ENCODE results near the gene CIAPIN1. TPM values are rescaled to one million over a fixed set of nuclear protein-coding genes. Genes with fewer than 3 reads are reported as not detected.

Gene CIAPIN1
- total RNA-seq, 1 experiment from 2014 or later, result 99.9 TPM

GRCh38 chr16:57416084-57416483 lies 31.1 kb downstream of the CIAPIN1 start:
- ChIA-PET POLR2A (interaction anchor here (4.3 kb wide), 1 partner anchor 116 kb away, joined by 34 read pairs; no protein-coding TSS in a partner anchor), CTCF (interaction anchor here (0.6 to 9.6 kb wide), 34 partner anchors 10 to 374 kb away, joined by 3 to 211 read pairs (median 6); partner anchors contain the start of genes ARL2BP, CCL17, CIAPIN1 and COQ9)
- DNase-seq (ENCODE audit: unreplicated experiment), result no peak
- Mint-ChIP-seq H3K27ac (ENCODE audit: low read depth, unreplicated experiment) (no peak overlapping the region), H3K4me1 (ENCODE audit: insufficient read depth, unreplicated experiment) (peaks cover 21% of the 10 kb centered on the region), H3K36me3 (ENCODE audit: insufficient read depth, unreplicated experiment) (no peaks in the 10 kb centered on the region), H3K9me3 (ENCODE audit: unreplicated experiment) (no peaks in the 10 kb centered on the region), H3K4me3 (ENCODE audit: unreplicated experiment) (no peak overlapping the region), H3K27me3 (ENCODE audit: insufficient read depth, unreplicated experiment) (no peaks in the 10 kb centered on the region)
- no peak for TF ChIP-seq CTCF (IDR thresholded peaks at IDR 0.05; ENCODE audit: unreplicated experiment)
- intact Hi-C loops (cut with micrococcal nuclease), result loop anchor here (5.0 to 10.0 kb wide), 3 partner anchors 169 to 334 kb away; partner anchors contain the start of genes ARL2BP, PSME3IP1 and RSPRY1
- BruUV-seq (replicated peaks), result no TSS peak

GRCh38 chr16:57413733-57414132 lies 33.5 kb downstream of the CIAPIN1 start:
- Mint-ChIP-seq H3K36me3 (ENCODE audit: insufficient read depth, unreplicated experiment) (no peaks in the 10 kb centered on the region), H3K27me3 (ENCODE audit: insufficient read depth, unreplicated experiment) (no peaks in the 10 kb centered on the region), H3K4me3 (ENCODE audit: unreplicated experiment) (no peak overlapping the region), H3K9me3 (ENCODE audit: unreplicated experiment) (no peaks in the 10 kb centered on the region), H3K4me1 (ENCODE audit: insufficient read depth, unreplicated experiment) (peaks cover 27% of the 10 kb centered on the region), H3K27ac (ENCODE audit: low read depth, unreplicated experiment) (no peak overlapping the region)
- intact Hi-C loops (cut with micrococcal nuclease), result loop anchor here (10.0 kb wide), 1 partner anchor 229 kb away; the partner anchor contains the start of genes PSME3IP1 and RSPRY1
- TF ChIP-seq CTCF (IDR thresholded peaks at IDR 0.05; ENCODE audit: unreplicated experiment), result no peak
- DNase-seq (ENCODE audit: unreplicated experiment), result no peak
- ChIA-PET POLR2A (interaction anchor here (0.7 to 1.9 kb wide), 2 partner anchors 113 to 114 kb away, joined by 4 to 7 read pairs; no protein-coding TSS in a partner anchor), CTCF (interaction anchor here (0.6 to 2.2 kb wide), 8 partner anchors 8 to 1263 kb away, joined by 3 to 8 read pairs (median 3); partner anchors contain the start of gene ADGRG5)
- BruUV-seq (replicated peaks), result no TSS peak

GRCh38 chr16:57413301-57413730 lies 33.9 kb downstream of the CIAPIN1 start:
- BruUV-seq (replicated peaks), result no TSS peak
- intact Hi-C loops (cut with micrococcal nuclease), result loop anchor here (10.0 kb wide), 1 partner anchor 229 kb away; the partner anchor contains the start of genes PSME3IP1 and RSPRY1
- POLR2A ChIA-PET, result interaction anchor here (1.1 to 1.9 kb wide), 2 partner anchors 34 to 113 kb away, joined by 3 to 7 read pairs; partner anchors contain the start of genes CIAPIN1 and COQ9

More at GRCh38 chr16:57413301-57413730, 33.9 kb downstream of the CIAPIN1 start:
- CTCF ChIA-PET, result interaction anchor here (0.6 to 2.2 kb wide), 7 partner anchors 9 to 1263 kb away, joined by 3 to 8 read pairs (median 3); no protein-coding TSS in a partner anchor
- Mint-ChIP-seq H3K36me3 (ENCODE audit: insufficient read depth, unreplicated experiment) (no peaks in the 10 kb centered on the region), H3K4me3 (ENCODE audit: unreplicated experiment) (no peak overlapping the region), H3K27me3 (ENCODE audit: insufficient read depth, unreplicated experiment) (no peaks in the 10 kb centered on the region), H3K9me3 (ENCODE audit: unreplicated experiment) (no peaks in the 10 kb centered on the region), H3K27ac (ENCODE audit: low read depth, unreplicated experiment) (no peak overlapping the region), H3K4me1 (ENCODE audit: insufficient read depth, unreplicated experiment) (peaks cover 22% of the 10 kb centered on the region)
- DNase-seq (ENCODE audit: unreplicated experiment), result no peak
- TF ChIP-seq CTCF (IDR thresholded peaks at IDR 0.05; ENCODE audit: unreplicated experiment), result no peak

All from MCF 10A (cell line).